ENCODE results near the gene PA2G4.
"Not testable (repeated sequence)": the region's sequence is repeated elsewhere in the genome, so short reads cannot be mapped to it uniquely, and the experiment has no call there.

Gene PA2G4

GRCh38 chr12:56104109-56104814 is at the start of gene PA2G4:
TSS of gene PA2G4 (plus strand) at chr12:56104559. CDS start at chr12:56104738, 179 bp downstream.
- Histone ChIP-seq H3K79me2 (ENCODE audit: insufficient read depth, low read length) (peaks cover 47% of the 10 kb centered on the region), H3K27me3 (ENCODE audit: insufficient read depth, low read length, poor library complexity) (no peaks in the 10 kb centered on the region), H4K20me1 (ENCODE audit: insufficient read depth, low read length) (peaks cover 29% of the 10 kb centered on the region), H2AFZ (ENCODE audit: low read depth, low read length) (peak within 1 kb of the TSS; percentile 79), H3K9ac (ENCODE audit: low read depth, low read length) (peak within 1 kb of the TSS; percentile 94), H3K36me3 (ENCODE audit: insufficient read depth, low read length) (peaks cover 48% of the 10 kb centered on the region), H3K27ac (ENCODE audit: low read length) (peak within 1 kb of the TSS; percentile 92), H3K4me1 (ENCODE audit: insufficient read depth, low read length) (peaks cover 47% of the 10 kb centered on the region), H3K9me3 (ENCODE audit: insufficient read depth, low read length, severe bottlenecking) (no peaks in the 10 kb centered on the region), H3K4me2 (ENCODE audit: insufficient read depth, low read length) (peak within 1 kb of the TSS; percentile 80), H3K4me3 (ENCODE audit: low read depth in 1 of 2, low read length in 2 of 2) (peak within 1 kb of the TSS; percentile 71 to 72)
- DNase-seq (peak; percentile 99), ATAC-seq (ENCODE audit: insufficient read depth, low read depth) (peak; percentile 93)
- no peak for TF ChIP-seq EZH2 (IDR thresholded peaks at IDR 0.05; ENCODE audit: borderline replicate concordance, low read depth, low read length, severe bottlenecking)
- no peak for TF ChIP-seq CTCF (IDR thresholded peaks at IDR 0.05; ENCODE audit: borderline replicate concordance, extremely low read depth, low read length, poor library complexity, severe bottlenecking)

- H3K27me3 ChIP-seq (ENCODE audit: insufficient read depth, low read length, poor library complexity); H3K9me3 ChIP-seq (ENCODE audit: insufficient read depth, low read length, severe bottlenecking); H3K27ac ChIP-seq (ENCODE audit: low read length); ATAC-seq (ENCODE audit: insufficient read depth, low read depth); H2AFZ ChIP-seq (ENCODE audit: low read depth, low read length); H3K4me2 ChIP-seq (ENCODE audit: insufficient read depth, low read length); DNase-seq; H3K36me3 ChIP-seq (ENCODE audit: insufficient read depth, low read length); H3K79me2 ChIP-seq (ENCODE audit: insufficient read depth, low read length); H4K20me1 ChIP-seq (ENCODE audit: insufficient read depth, low read length); H3K9ac ChIP-seq (ENCODE audit: low read depth, low read length); H3K4me3 ChIP-seq (ENCODE audit: low read depth in 1 of 2, low read length in 2 of 2); H3K4me1 ChIP-seq (ENCODE audit: insufficient read depth, low read length): not testable (repeated sequence)
These were observed 44.4 kb upstream of the PA2G4 start for GRCh38 chr12:56059964-56060363.

GRCh38 chr12:56061982-56062381 is 42.4 kb upstream of the PA2G4 start:
- no peak overlapping the region for H3K9ac ChIP-seq (ENCODE audit: low read depth, low read length)
- H3K4me3 ChIP-seq (ENCODE audit: low read depth in 1 of 2, low read length in 2 of 2), result no peak overlapping the region
- no peaks in the 10 kb centered on the region for H3K36me3 ChIP-seq (ENCODE audit: insufficient read depth, low read length)
- H2AFZ ChIP-seq (ENCODE audit: low read depth, low read length), result no peak overlapping the region
- DNase-seq (no peak), ATAC-seq (ENCODE audit: insufficient read depth, low read depth) (no peak)
- no peaks in the 10 kb centered on the region for H3K4me1 ChIP-seq (ENCODE audit: insufficient read depth, low read length)
- no peak overlapping the region for H3K4me2 ChIP-seq (ENCODE audit: insufficient read depth, low read length)
- no peaks in the 10 kb centered on the region for H3K27me3 ChIP-seq (ENCODE audit: insufficient read depth, low read length, poor library complexity)
- H3K79me2 ChIP-seq (ENCODE audit: insufficient read depth, low read length), result no peaks in the 10 kb centered on the region
- TF ChIP-seq EZH2 (IDR thresholded peaks at IDR 0.05; ENCODE audit: borderline replicate concordance, low read depth, low read length, severe bottlenecking) (no peak), CTCF (IDR thresholded peaks at IDR 0.05; ENCODE audit: borderline replicate concordance, extremely low read depth, low read length, poor library complexity, severe bottlenecking) (no peak)
- H3K27ac ChIP-seq (ENCODE audit: low read length), result no peak overlapping the region
- H3K9me3 ChIP-seq (ENCODE audit: insufficient read depth, low read length, severe bottlenecking), result no peaks in the 10 kb centered on the region
- no peaks in the 10 kb centered on the region for H4K20me1 ChIP-seq (ENCODE audit: insufficient read depth, low read length)

GRCh38 chr12:56062996-56063395 is 41.4 kb upstream of the PA2G4 start:
- Histone ChIP-seq H3K36me3 (ENCODE audit: insufficient read depth, low read length) (no peaks in the 10 kb centered on the region), H3K27ac (ENCODE audit: low read length) (no peak overlapping the region), H2AFZ (ENCODE audit: low read depth, low read length) (no peak overlapping the region), H4K20me1 (ENCODE audit: insufficient read depth, low read length) (no peaks in the 10 kb centered on the region), H3K79me2 (ENCODE audit: insufficient read depth, low read length) (no peaks in the 10 kb centered on the region), H3K4me3 (ENCODE audit: low read depth in 1 of 2, low read length in 2 of 2) (no peak overlapping the region), H3K9me3 (ENCODE audit: insufficient read depth, low read length, severe bottlenecking) (no peaks in the 10 kb centered on the region), H3K4me2 (ENCODE audit: insufficient read depth, low read length) (no peak overlapping the region), H3K4me1 (ENCODE audit: insufficient read depth, low read length) (no peaks in the 10 kb centered on the region), H3K9ac (ENCODE audit: low read depth, low read length) (no peak overlapping the region), H3K27me3 (ENCODE audit: insufficient read depth, low read length, poor library complexity) (no peaks in the 10 kb centered on the region)
- DNase-seq (no peak), ATAC-seq (ENCODE audit: insufficient read depth, low read depth) (no peak)
- TF ChIP-seq CTCF (IDR thresholded peaks at IDR 0.05; ENCODE audit: borderline replicate concordance, extremely low read depth, low read length, poor library complexity, severe bottlenecking), result no peak
- TF ChIP-seq EZH2 (IDR thresholded peaks at IDR 0.05; ENCODE audit: borderline replicate concordance, low read depth, low read length, severe bottlenecking), result no peak
